Right atrium auricular region (tissue), 2 donors: ENCODE data around the gene TPRX1. TPM values are rescaled to one million over a fixed set of nuclear protein-coding genes. Genes with fewer than 3 reads are reported as not detected.

ENCODE experiments used
- DNase-seq: peaks from one replicate; pipeline ENCODE4 v3.0.0-alpha.2; 2019; ENCODE audit warnings: low spot score
- H3K27ac ChIP-seq, 2 donors: fragments of 200-600 bp; sonication (generic); 1 replicate in 1 of 2; 2 replicates in 1 of 2; pipeline ENCODE4 v1.5.1; 2016 to 2019
- H3K27me3 ChIP-seq, 2 donors: fragments of 200-600 bp; sonication (generic); one replicate each; pipeline versions ENCODE4 v1.5.1 to v1.6.0; 2017 to 2019
- H3K36me3 ChIP-seq: fragments of 200-600 bp; sonication (generic); one replicate; pipeline ENCODE4 v1.5.1; 2016
- H3K4me1 ChIP-seq, 2 donors: fragments of 200-600 bp; sonication (generic); one replicate each; pipeline versions ENCODE4 v1.5.1 to v1.6.0; 2017 to 2019
- H3K4me3 ChIP-seq, 2 donors: fragments of 200-600 bp; sonication (generic); 1 replicate in 1 of 2; 2 replicates in 1 of 2; pipeline ENCODE4 v1.5.1; 2017 to 2019; ENCODE audit warnings: mild to moderate bottlenecking in 1 of 2, moderate library complexity in 1 of 2
- H3K9me3 ChIP-seq, 2 donors: fragments of 200-600 bp; sonication (generic); one replicate each; pipeline ENCODE4 v1.5.1; 2019
- total RNA-seq, 2 donors: library from RNA; depleted of rRNA; stranded (reverse); fragments of >200 nt; gene quantifications; one replicate each; pipeline ENCODE4 v1.1.0, GENCODE V29; 2016
- TF ChIP-seq, protein P1 (sequence below), 2 donors: fragments of 200-600 bp; sonication (generic); IDR thresholded peaks; one replicate each; pipeline ENCODE4 v1.5.1; 2019; ENCODE audit warnings: antibody characterized with exemption in 2 of 2

Gene TPRX1
- total RNA-seq, 2 donors from 2014 or later = not detected

DNA sequence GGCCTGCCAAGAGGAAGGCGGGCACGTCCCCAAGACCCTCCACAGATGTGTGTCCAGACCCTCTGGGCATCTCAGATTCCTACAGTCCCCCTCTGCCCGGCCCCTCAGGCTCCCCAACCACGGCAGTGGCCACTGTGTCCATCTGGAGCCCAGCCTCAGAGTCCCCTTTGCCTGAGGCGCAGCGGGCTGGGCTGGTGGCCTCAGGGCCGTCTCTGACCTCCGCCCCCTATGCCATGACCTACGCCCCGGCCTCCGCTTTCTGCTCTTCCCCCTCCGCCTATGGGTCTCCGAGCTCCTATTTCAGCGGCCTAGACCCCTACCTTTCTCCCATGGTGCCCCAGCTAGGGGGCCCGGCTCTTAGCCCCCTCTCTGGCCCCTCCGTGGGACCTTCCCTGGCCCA, 35.1 kb upstream of the TPRX1 start:
- Histone ChIP-seq H3K4me1 (no peaks in the 10 kb centered on the region), H3K4me3 (no peak overlapping the region)

DNA sequence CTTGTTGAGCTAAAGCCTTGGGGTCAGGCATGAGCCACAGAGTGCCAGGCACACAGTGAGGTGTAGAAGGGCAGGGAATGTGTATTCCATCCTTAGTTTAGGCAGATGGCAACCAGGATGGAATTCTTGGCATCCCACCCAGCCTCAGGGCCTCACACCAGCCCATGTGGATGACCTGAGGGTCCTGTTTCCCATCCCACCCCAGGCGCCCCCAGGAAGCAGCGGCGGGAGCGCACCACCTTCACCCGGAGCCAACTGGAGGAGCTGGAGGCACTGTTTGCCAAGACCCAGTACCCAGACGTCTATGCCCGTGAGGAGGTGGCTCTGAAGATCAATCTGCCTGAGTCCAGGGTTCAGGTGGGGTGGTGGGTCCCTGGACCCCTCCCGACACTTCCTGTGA, 31.7 kb upstream of the TPRX1 start:
- Histone ChIP-seq H3K27me3 (no peaks in the 10 kb centered on the region), H3K27ac (no peak overlapping the region), H3K36me3 (no peaks in the 10 kb centered on the region), H3K4me3 (no peak overlapping the region), H3K4me1 (no peaks in the 10 kb centered on the region), H3K9me3 (no peaks in the 10 kb centered on the region)
- DNase-seq = no peak
- TF ChIP-seq, protein P1, sequence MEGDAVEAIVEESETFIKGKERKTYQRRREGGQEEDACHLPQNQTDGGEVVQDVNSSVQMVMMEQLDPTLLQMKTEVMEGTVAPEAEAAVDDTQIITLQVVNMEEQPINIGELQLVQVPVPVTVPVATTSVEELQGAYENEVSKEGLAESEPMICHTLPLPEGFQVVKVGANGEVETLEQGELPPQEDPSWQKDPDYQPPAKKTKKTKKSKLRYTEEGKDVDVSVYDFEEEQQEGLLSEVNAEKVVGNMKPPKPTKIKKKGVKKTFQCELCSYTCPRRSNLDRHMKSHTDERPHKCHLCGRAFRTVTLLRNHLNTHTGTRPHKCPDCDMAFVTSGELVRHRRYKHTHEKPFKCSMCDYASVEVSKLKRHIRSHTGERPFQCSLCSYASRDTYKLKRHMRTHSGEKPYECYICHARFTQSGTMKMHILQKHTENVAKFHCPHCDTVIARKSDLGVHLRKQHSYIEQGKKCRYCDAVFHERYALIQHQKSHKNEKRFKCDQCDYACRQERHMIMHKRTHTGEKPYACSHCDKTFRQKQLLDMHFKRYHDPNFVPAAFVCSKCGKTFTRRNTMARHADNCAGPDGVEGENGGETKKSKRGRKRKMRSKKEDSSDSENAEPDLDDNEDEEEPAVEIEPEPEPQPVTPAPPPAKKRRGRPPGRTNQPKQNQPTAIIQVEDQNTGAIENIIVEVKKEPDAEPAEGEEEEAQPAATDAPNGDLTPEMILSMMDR (IDR thresholded peaks at IDR 0.05) = no peak

More for the DNA sequence above, 35.1 kb upstream of the TPRX1 start:
- TF ChIP-seq, protein P1 (IDR thresholded peaks at IDR 0.05) = no peak
- H3K36me3 ChIP-seq = no peaks in the 10 kb centered on the region
- H3K27ac ChIP-seq = no peak overlapping the region
- no peak for DNase-seq
- no peaks in the 10 kb centered on the region for H3K9me3 ChIP-seq
- no peaks in the 10 kb centered on the region for H3K27me3 ChIP-seq

- Histone ChIP-seq H3K27ac (no peak overlapping the region), H3K27me3 (no peaks in the 10 kb centered on the region), H3K4me1 (no peaks in the 10 kb centered on the region), H3K9me3 (no peaks in the 10 kb centered on the region), H3K36me3 (no peaks in the 10 kb centered on the region), H3K4me3 (no peak overlapping the region)
- no peak for DNase-seq
- TF ChIP-seq, protein P1 (IDR thresholded peaks at IDR 0.05) = no peak
These were observed 28.4 kb upstream of the TPRX1 start for GRCh38 chr19:47832723-47833122.

- peaks cover 0 to 9% of the 10 kb centered on the region in 2 donors for H3K9me3 ChIP-seq
- H3K27ac ChIP-seq = no peak overlapping the region
- H3K4me1 ChIP-seq = no peaks in the 10 kb centered on the region
- no peak for DNase-seq
- H3K4me3 ChIP-seq = no peak overlapping the region
- H3K36me3 ChIP-seq = no peaks in the 10 kb centered on the region
- no peaks in the 10 kb centered on the region for H3K27me3 ChIP-seq
- TF ChIP-seq, protein P1 (IDR thresholded peaks at IDR 0.05) = no peak
These were observed 22.4 kb upstream of the TPRX1 start for GRCh38 chr19:47826800-47827199.

- Histone ChIP-seq H3K27me3 (no peaks in the 10 kb centered on the region), H3K9me3 (peaks cover 0 to 9% of the 10 kb centered on the region in 2 donors), H3K27ac (no peak overlapping the region), H3K4me1 (no peaks in the 10 kb centered on the region), H3K4me3 (no peak overlapping the region), H3K36me3 (no peaks in the 10 kb centered on the region)
- TF ChIP-seq, protein P1 (IDR thresholded peaks at IDR 0.05) = no peak
- DNase-seq = no peak
These were observed 20.0 kb upstream of the TPRX1 start for GRCh38 chr19:47824396-47824795.

DNA sequence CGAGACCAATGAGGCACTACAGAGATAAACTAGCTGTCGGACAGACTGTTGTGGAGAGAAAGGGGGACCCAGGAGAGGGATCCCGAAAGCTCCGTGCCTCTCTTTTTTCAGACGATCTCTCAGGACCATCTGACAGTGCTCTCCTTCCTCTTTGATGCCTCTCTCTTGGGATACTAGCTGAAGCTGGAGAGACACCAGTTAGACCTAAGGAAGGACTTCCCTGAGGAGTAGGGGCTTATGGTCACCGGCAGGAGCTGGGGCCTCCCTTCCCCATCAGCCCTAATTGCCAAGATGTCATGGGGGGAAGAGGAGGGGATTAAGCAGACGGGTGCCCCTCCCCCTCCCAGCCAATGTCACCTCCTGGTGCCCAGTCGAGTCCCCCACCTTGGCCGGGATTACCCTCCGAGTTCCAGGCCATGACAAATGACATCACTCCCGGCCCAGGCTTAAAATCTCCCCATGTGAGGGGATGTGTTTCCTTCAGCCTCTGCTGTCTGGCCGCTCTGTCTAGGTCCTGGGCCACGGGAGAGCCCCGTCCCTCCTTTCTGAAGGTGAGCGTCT, 17.2 kb upstream of the TPRX1 start, which contains the start of gene CRX:
Gene CRX, plus strand, starts transcription at position 478 of the 561 bp plus-strand sequence. CDS start 12,507 bp downstream, outside the sequence.
- Histone ChIP-seq H3K4me3 (no peak within 1 kb of the TSS), H3K4me1 (no peaks in the 10 kb centered on the region), H3K27ac (no peak within 1 kb of the TSS), H3K27me3 (no peaks in the 10 kb centered on the region), H3K36me3 (no peaks in the 10 kb centered on the region), H3K9me3 (peaks cover 0 to 3% of the 10 kb centered on the region in 2 donors)
- TF ChIP-seq, protein P1 (IDR thresholded peaks at IDR 0.05) = no peak
- no peak for DNase-seq
